Astrocyte of the cerebellum (primary cell): ENCODE measurements around the gene ITGB1BP1.

Experiments used
- DNase-seq: peaks from one replicate; pipeline ENCODE4 v3.0.0-alpha.2; 2011; ENCODE audit warnings: low read depth
- H3K4me3 ChIP-seq: 2 replicates; pipeline ENCODE4 v1.5.1; 2011; ENCODE audit warnings: mild to moderate bottlenecking, low read depth, low read length, moderate library complexity
- CTCF ChIP-seq: IDR thresholded peaks from 2 replicates; pipeline ENCODE4 v1.5.1; 2012; ENCODE audit warnings: low read length, low read depth, moderate library complexity, mild to moderate bottlenecking; ENCODE audit errors: missing control alignments
- in situ Hi-C: cut with HindIII; loops from 2 replicates; pipeline ENCODE4 v1.10.0; 2017; ENCODE audit warnings: low sequenced_read_pairs

The ITGB1BP1 gene

DNA sequence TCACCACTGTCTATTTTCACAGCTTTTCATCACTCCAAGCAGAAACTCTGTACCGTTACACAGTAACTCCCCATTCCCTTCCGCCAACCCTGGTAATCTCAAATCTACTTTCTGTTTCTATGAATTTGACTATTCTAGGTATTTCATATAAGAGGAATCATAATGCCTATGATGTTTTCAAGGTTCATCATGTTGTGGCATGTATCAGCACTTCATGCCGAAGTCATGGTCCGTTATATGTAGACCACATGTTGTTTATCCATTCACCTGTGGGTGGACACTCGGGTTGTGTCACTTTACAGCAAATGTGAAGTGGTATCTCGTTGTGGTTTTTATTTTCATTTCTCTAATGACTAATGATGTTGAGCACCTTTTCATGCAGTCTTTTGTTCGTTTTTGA, 21.8 kb upstream of the ITGB1BP1 start:
- DNase-seq, result no peak
- no peak for TF ChIP-seq CTCF
- H3K4me3 ChIP-seq, result no peak overlapping the region
- in situ Hi-C loops, result no loop called here

DNA sequence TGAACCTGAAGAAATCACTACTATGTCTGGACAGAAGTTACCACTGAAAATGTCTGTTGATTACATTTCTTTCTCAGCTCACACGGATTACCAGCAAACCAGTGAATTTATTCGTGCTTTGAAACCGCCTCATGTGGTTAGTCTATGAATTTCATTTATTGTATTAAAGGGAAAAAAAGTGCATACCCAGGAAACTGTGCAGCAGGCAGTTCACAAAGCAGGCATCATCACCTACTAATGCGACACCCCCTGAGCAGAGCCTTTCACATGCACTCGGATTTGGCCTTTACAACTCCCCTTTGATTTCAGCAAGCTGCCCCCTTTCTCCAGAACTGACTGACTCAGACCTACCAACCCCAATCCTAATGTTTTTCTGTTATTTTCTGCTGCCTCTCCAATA, 20.2 kb upstream of the ITGB1BP1 start:
- no peak for TF ChIP-seq CTCF
- H3K4me3 ChIP-seq, result no peak overlapping the region
- in situ Hi-C loops, result no loop called here
- no peak for DNase-seq

- no peak for TF ChIP-seq CTCF
- in situ Hi-C loops, result no loop called here
- no peak overlapping the region for H3K4me3 ChIP-seq
- no peak for DNase-seq
These were observed 18.2 kb upstream of the ITGB1BP1 start for GRCh38 chr2:9441556-9441955.

- TF ChIP-seq CTCF, result no peak
- H3K4me3 ChIP-seq, result no peak overlapping the region
- DNase-seq, result no peak
- in situ Hi-C loops, result no loop called here
These were observed 16.9 kb upstream of the ITGB1BP1 start for GRCh38 chr2:9440058-9440727.

- no peak for TF ChIP-seq CTCF
These were observed 16.2 kb upstream of the ITGB1BP1 start for GRCh38 chr2:9439536-9439935.

DNA sequence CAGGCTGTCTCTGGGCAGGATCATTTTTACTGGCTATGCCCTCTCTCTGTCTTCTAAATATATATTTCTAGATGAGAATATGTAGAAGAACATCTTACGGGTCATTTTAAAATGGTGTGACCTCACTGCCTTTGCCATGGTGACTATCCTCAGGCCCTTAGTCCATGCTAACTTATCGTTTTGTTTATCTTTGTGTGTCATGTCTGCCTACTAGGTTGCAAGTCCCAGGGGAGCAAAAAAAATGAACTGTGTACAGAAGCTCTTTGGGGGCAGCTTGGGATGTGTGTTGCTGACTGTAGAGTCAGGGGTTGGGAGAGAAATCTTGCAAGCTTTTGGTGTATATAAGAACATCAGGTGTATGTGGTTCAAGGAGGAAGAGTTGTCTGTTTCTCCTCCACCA, 11.2 kb upstream of the ITGB1BP1 start:
- in situ Hi-C loops, result no loop called here
- TF ChIP-seq CTCF, result no peak
- no peak for DNase-seq
- H3K4me3 ChIP-seq, result no peak overlapping the region

More at GRCh38 chr2:9439536-9439935, 16.2 kb upstream of the ITGB1BP1 start:
- in situ Hi-C loops, result no loop called here
- H3K4me3 ChIP-seq, result no peak overlapping the region
- DNase-seq, result no peak
